ENCODE results near the gene CHMP6.

The CHMP6 gene

GRCh38 chr17:80970762-80971703 is 20.6 kb upstream of the CHMP6 start:
- no peak for DNase-seq (ENCODE audit: low read depth in 3 of 3)

- no peak for DNase-seq (ENCODE audit: low read depth in 3 of 3)
These were observed 19.8 kb upstream of the CHMP6 start for GRCh38 chr17:80971704-80972304.

GRCh38 chr17:80976701-80977100 is 14.9 kb upstream of the CHMP6 start:
- DNase-seq (ENCODE audit: low read depth in 3 of 3): no peak

- DNase-seq (ENCODE audit: low read depth in 3 of 3): no peak
These were observed 14.5 kb upstream of the CHMP6 start for GRCh38 chr17:80977172-80977571.

- DNase-seq (ENCODE audit: low read depth in 3 of 3): no peak
These were observed 12.8 kb upstream of the CHMP6 start for GRCh38 chr17:80978499-80979497.

DNA sequence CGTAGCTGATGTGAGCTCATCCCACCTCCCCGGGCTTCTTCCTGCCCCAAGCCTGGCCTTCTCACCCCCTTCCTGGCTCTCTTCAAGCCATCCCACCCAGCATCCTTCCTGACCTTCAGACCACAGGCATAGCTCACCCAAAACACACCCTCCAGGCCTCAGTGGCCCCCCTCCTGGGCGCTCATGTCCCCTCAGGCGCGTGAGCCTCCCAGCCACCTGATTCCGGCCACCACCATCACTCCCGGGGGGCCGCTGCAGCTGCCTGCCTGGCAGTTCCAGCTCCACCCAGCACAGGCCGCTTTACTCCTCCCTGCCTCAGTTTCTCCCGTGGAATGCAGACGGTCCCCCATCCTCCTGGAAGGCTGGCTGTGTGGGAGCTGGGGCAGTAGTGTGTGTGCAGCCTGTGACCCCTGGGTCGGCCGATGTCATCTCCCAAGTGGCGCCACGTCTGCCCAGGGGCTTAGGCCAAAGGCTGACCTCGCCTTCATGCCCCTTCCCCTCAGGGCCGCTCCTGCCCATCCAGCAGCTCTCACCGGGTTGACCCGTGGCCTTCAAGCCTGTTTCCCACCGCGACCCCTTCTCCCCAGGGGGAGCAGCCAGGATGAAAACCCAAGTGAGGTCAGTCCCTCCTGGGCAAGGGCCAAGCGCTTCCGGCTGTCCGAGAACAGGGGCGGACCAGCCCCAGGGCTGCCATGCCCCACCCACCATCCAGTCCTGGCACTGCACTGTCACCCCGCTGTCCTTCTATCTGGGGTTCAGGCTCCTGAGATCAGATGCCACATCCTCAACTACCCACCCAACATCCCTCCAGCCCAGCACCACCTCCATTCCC is 11.9 kb upstream of the CHMP6 start:
- no peak for DNase-seq (ENCODE audit: low read depth in 3 of 3)

GRCh38 chr17:80980397-80981061 is 11.1 kb upstream of the CHMP6 start:
- no peak for DNase-seq (ENCODE audit: low read depth in 3 of 3)

- DNase-seq (ENCODE audit: low read depth in 3 of 3): no peak
These were observed 10.4 kb upstream of the CHMP6 start for GRCh38 chr17:80981062-80981902.

DNA sequence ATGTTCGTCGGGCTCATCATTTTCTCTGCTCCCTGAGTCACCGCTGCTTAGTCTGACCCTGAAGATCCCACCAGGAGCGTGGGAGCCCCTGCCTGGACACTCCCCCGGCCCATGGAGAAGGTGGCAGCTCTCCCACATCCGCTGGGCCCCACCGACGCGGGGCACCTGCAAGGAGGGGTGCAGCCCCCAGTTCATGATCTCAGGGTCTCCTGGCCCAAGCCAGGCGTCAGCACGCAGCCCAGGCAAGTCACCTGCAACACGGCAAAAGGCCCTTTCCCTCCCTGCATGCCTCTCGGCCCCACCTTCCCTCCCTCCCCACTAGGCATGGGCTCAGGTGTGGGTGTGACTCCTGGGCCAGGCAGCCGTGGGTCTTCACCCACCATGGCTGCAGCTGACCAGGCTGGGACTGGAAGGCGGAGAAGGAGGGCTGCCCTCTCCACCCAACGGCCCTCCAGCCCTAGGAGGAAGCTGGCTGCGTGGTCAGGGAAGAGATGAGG is 9.7 kb upstream of the CHMP6 start:
- no peak for DNase-seq (ENCODE audit: low read depth in 3 of 3)

DNA sequence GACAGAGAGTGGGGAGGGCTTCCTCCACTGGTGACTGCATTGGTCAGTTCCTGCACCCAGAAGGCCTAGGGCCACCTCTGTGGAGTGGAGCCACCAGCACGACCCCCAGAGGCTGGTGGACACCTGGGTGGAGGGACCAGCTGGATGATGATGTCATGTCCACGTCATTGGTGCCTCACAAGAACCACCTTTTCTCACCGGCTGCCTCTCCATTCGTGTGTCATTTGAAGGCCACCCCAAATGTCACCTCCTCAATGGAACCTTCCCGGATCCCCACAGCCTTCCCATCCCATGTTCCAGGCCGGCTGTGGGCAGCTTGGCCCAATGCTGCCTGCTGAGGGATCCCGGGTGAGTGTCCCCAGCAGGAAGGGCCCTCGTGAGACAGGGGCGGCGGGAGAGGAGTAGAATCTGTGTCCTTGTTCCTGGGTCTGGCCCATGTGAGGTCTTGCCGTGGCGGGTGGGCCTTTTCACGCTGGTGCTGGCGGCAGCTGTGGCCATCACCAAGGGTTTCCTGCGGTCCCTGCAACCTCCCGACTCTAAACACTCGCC is 9.1 kb upstream of the CHMP6 start:
- no peak for DNase-seq (ENCODE audit: low read depth in 3 of 3)

- DNase-seq (ENCODE audit: low read depth in 3 of 3): no peak
These were observed 8.1 kb upstream of the CHMP6 start for GRCh38 chr17:80983545-80983944.

DNA sequence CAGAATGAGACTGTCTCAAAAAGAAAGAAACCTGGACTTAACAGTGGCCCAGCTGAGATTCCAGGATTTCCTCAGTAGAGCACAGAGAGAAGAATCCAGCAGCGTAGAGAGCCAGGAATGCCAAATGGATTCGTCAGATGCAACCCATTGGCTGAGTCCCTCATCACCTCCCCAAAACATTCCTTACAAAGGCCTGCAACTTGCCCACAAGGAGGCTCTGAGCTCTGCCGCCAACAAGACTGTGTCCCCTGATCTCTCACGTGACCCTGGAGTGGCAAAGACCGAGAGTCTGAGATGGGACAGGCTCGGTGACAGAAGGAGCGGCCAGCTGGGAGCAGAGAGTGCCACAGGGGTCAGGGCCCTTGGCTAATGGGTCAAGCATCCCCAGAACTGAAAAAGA is 6.9 kb upstream of the CHMP6 start:
- DNase-seq (ENCODE audit: low read depth in 3 of 3): no peak

DNA sequence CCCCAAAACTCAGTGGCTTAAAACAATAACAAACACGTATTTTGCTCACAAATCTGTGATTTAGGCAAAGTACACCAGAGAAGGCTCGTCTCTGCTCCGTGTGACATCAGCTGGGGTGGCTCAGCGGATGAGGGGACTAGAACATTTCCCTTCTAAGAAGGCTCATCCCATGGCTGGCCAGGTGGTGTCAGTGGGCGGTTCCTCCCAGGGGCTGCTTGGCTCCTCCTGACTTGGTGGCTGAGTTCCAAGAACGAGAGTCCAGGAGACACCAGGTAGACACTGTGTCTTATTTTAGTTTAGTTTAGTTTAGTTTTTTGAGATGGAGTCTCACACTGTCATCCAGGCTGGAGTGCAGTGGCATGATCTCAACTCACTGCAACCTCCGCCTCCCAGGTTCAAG is 5.6 kb upstream of the CHMP6 start:
- no peak for DNase-seq (ENCODE audit: low read depth in 3 of 3)

GRCh38 chr17:80986816-80987475 is 4.7 kb upstream of the CHMP6 start:
- DNase-seq (ENCODE audit: low read depth in 3 of 3): no peak

DNA sequence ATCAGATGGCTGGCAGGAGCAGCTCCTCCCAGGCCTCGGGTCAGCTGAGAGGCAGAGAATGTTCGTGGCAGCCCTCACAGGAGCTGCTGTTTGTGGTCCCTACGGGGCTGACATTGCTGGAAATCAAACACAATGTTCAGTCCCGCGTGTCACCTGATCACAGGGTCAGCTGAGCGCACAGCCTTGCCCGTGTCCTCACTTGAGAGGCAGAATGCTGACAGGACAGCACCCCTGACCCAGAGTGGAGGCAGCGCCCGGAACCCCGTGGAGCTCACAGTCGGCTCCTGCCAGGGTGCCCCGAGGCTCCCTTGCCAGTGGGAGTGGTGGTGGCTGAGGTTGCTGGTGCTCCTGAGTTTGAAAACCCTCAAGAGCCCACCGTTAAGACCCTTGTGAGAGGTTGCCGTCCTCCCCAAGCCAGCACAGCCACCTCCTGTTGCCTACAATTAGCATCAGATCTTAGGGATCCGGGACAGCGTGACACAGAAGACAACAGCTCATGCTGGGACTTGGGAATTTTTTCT is 3.6 kb upstream of the CHMP6 start:
- DNase-seq (ENCODE audit: low read depth in 3 of 3): no peak

DNA sequence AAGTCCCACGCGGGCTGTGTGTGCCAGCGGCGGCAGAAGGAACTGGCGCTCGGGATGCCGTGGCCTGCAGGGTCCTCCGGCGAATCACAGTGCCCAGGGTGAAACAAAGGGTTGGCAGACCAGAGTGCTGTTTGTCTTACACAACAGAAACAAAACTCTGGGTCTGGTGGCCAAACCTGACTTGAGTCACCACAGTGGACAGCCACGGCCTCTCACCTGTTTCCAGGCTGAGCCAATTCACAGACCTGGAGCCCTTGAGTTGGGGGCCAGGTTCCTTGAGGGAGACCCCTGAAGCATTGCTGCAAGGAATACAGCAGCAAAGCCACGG is 2.1 kb upstream of the CHMP6 start:
- DNase-seq (ENCODE audit: low read depth in 3 of 3): no peak

- no peak for DNase-seq (ENCODE audit: low read depth in 3 of 3)
These were observed 558 bp upstream of the CHMP6 start for GRCh38 chr17:80990921-80991644.
